GM18505 (cell line): Measurements from ENCODE around the gene CHSY1.

ENCODE experiments used
- ATAC-seq: cut with Tn5 transposase; IDR thresholded peaks from one replicate; pipeline ENCODE4 v1.9.1; 2021; ENCODE audit not compliant: unreplicated experiment
- POLR2A ChIP-seq: IDR thresholded peaks from 4 replicates; pipeline ENCODE4 v1.6.1; 2011; ENCODE audit warnings: borderline replicate concordance; ENCODE audit not compliant: insufficient read depth, insufficient read length; ENCODE audit errors: extremely low read depth

The CHSY1 gene

DNA sequence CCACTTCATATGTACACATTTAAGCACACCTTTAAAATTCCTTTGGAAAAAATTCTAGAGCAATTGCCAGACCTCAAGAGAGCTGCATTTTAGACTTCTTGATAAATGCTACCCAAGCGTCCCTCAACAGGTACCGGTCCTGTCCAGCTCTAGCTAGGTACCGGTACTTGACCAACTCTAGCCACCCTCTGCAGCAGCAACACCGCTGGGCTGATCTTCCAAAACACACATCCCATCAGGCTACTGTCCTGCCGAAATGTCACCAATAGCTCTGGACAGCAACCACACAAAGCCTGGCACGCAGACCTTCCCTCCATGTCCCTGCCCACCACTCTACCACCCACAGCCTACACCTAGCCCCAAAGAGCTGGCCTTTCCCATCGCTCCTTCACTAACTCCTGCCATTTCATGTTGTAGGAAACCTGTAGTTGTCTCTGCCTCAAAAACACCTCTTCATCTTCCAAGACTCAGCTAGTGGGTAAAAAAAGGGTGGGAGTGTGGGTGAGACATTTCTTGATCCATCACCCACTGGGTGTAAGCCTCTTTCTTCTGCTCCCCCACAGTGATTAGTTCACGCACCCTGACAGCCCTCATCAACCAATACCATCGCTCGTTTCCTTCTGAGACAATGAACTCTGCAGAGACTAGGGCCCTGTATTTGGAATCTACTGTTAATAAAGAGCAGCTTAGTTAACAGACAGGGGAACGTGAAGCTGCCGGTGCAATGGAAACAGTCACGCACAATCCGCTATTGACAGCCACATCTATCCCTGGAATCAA lies 6.8 kb downstream of the CHSY1 start:
- ATAC-seq: no peak
- no peak for TF ChIP-seq POLR2A

GRCh38 chr15:101244036-101244781 lies 7.6 kb downstream of the CHSY1 start:
- no peak for ATAC-seq
- no peak for TF ChIP-seq POLR2A

- ATAC-seq: no peak
- no peak for TF ChIP-seq POLR2A
Measured at GRCh38 chr15:101243420-101243819, 8.4 kb downstream of the CHSY1 start.

GRCh38 chr15:101242999-101243336 lies 8.9 kb downstream of the CHSY1 start:
- no peak for ATAC-seq
- TF ChIP-seq POLR2A: no peak

- no peak for TF ChIP-seq POLR2A
- ATAC-seq: peak; percentile 69
Measured at GRCh38 chr15:101242160-101242998, 9.5 kb downstream of the CHSY1 start.

- no peak for TF ChIP-seq POLR2A
- no peak for ATAC-seq
Measured at GRCh38 chr15:101240358-101240757, 11.5 kb downstream of the CHSY1 start.

DNA sequence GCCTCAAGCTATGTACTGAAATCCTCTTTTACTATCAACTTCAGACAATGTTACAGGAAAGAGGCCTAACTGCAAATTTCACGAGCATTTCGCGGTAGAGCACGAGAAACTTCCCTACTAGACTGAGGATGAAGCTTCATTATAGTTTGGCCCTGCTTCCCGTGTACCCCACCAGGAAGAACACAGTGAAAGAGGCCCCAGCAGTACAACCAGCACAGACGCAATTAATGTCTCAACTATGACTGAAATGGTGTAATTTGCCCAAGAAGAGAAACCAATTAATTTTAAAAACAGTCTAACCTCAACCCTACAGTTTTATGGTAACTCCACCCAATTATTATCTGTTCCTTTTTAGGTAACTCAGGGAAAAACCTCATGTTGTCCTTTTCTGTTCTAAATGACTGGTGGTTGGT lies 12.1 kb downstream of the CHSY1 start:
- ATAC-seq: no peak
- TF ChIP-seq POLR2A: no peak

- TF ChIP-seq POLR2A: no peak
- no peak for ATAC-seq
Measured at GRCh38 chr15:101237251-101237650, 14.6 kb downstream of the CHSY1 start.

DNA sequence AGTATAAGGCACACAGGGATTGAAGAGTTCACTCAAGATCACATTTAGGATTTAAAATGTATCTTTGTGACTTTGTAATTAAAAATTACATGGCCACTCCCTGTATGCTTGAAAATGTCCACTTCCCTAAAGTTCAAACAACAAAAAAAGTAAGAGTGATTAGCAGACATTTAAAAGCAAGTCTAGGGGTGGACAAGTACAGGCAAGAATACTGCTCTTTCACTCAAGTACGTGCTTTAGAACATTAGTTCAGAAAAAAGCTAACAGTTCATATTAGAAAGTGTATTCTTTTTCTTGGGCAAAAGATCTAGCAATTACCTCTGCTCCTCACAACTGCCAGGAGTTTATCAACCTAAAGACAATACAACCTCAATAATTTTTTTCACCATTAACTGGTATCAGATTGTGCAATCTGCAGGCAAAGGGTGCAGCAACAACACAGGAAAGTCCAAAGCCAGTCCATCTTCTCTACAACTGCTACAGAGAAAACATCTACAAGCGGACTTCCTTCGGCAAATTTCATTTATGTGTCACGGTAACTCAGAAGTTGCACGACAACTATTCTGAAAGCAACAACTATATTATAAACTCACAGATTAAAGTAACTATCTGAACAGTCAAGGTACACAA lies 18.1 kb downstream of the CHSY1 start:
- ATAC-seq: no peak
- TF ChIP-seq POLR2A: no peak

DNA sequence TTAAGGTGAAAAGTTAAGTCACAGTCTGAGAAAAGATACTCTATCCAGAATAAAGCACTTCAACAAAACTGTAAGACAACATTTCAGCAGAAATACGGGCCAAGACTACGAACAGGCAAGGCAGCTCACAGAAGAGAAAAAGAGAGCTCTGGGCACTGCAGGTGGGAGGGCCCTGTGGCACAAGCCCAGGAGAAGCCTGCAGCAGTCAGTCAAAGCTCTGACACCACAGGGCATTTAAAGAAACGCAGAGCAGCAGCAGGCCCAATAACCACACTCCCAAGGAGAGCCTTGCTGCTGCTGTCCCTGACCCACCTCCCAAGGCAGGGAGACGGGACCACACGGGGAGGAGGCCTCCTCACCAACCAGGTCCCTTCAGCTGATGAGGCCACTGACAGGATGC lies 19.2 kb downstream of the CHSY1 start:
- ATAC-seq: no peak
- TF ChIP-seq POLR2A: no peak

GRCh38 chr15:101228313-101228712 lies 23.5 kb downstream of the CHSY1 start:
- ATAC-seq: no peak
- TF ChIP-seq POLR2A: no peak

- ATAC-seq: no peak
- no peak for TF ChIP-seq POLR2A
Measured at GRCh38 chr15:101225658-101226057, 26.2 kb downstream of the CHSY1 start.

GRCh38 chr15:101221902-101222301 lies 29.9 kb downstream of the CHSY1 start:
- no peak for ATAC-seq
- TF ChIP-seq POLR2A: no peak
